ENCODE measurements around the gene ATP5F1D. TPM values are rescaled to one million over a fixed set of nuclear protein-coding genes. Genes with fewer than 3 reads are reported as not detected.

Gene ATP5F1D
- total and polyA plus RNA-seq, 2 of the 13 experiments (the other 11 are each of a cell fraction or from before 2014, with no cell fraction given), result 39.4 to 78.7 TPM

DNA sequence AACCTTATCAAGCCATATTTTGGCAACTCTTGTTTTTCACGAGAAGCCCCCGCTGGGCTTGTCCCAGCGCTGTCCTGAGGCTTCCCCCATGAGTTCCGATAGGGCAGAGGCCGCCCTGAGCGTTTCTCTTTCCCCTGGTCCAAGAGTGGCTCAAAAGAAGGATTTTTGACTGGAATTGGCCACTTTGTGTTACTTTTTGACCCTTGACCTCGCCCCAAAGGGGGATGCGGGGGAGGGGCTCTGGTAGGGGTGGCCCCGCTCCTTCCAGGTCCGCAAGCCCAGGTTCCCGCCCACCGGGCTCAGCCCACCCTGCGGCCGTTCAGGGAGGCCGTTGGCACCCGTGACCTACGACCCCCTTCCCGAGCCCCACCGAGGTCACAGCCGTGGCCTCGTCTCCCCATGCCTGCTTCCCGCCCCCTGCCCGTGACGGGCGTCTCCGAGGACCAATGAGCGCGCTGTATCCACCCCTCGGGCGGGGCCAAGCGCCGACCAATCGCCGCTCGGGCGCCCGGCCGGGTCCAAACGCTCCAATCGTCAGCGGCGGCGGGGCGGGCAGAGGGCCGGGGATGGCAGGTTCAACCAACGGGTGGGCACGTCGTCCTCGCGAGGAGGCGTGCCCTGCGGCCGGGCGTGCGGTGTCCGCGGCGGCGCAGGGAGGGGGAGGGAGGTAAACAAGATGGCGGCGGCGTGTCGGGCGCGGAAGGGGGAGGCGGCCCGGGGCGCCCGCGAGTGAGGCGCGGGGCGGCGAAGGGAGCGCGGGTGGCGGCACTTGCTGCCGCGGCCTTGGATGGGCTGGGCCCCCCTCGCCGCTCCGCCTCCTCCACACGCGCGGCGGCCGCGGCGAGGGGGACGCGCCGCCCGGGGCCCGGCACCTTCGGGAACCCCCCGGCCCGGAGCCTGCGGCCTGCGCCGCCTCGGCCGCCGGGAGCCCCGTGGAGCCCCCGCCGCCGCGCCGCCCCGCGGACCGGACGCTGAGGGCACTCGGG is 36.1 kb upstream of the ATP5F1D start, which contains the start of gene STK11 (continued):
- TF ChIP-seq IRF9 (CRISPR knock-in tag; IDR thresholded peaks at IDR 0.05; ENCODE audit: borderline replicate concordance) (0 out of 2 replicates have a peak, but pooled peaks have one; percentile 64), ZNF878 (CRISPR knock-in tag; IDR thresholded peaks at IDR 0.05) (no peak), ZNF17 (CRISPR knock-in tag; IDR thresholded peaks at IDR 0.05) (no peak), ZNF775 (CRISPR knock-in tag; IDR thresholded peaks at IDR 0.05; ENCODE audit: borderline replicate concordance) (no peak), ZBTB7A (CRISPR knock-in tag; IDR thresholded peaks at IDR 0.05) (peak; percentile 82), CSRNP1 (CRISPR knock-in tag; IDR thresholded peaks at IDR 0.05) (peak; percentile 66; the same call in 1 of the 2 replicates), HDAC1 (CRISPR knock-in tag; IDR thresholded peaks at IDR 0.05) (peak; percentile 66), PPARG (CRISPR knock-in tag; conservative IDR thresholded peaks at IDR 0.05) (peak; percentile 98), XRCC5 (optimal IDR thresholded peaks at IDR 0.05; ENCODE audit: low read length) (peak; percentile 67), ZNF687 (CRISPR knock-in tag; IDR thresholded peaks at IDR 0.05) (peak; percentile 95), MYC (CRISPR knock-in tag; IDR thresholded peaks at IDR 0.05; ENCODE audit: borderline replicate concordance) (peak; percentile 54; the same call in 1 of the 2 replicates), HNRNPL (IDR thresholded peaks at IDR 0.05; ENCODE audit: low read depth, low read length) (no peak), BRCA1 (CRISPR knock-in tag; IDR thresholded peaks at IDR 0.05) (no peak), GMEB2 (CRISPR knock-in tag; IDR thresholded peaks at IDR 0.05; ENCODE audit: low read depth) (peak; percentile 86), MYPOP (CRISPR knock-in tag; IDR thresholded peaks at IDR 0.05) (no peak)
- TF ChIP-seq, protein P1, sequence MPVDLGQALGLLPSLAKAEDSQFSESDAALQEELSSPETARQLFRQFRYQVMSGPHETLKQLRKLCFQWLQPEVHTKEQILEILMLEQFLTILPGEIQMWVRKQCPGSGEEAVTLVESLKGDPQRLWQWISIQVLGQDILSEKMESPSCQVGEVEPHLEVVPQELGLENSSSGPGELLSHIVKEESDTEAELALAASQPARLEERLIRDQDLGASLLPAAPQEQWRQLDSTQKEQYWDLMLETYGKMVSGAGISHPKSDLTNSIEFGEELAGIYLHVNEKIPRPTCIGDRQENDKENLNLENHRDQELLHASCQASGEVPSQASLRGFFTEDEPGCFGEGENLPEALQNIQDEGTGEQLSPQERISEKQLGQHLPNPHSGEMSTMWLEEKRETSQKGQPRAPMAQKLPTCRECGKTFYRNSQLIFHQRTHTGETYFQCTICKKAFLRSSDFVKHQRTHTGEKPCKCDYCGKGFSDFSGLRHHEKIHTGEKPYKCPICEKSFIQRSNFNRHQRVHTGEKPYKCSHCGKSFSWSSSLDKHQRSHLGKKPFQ (CRISPR knock-in tag; IDR thresholded peaks at IDR 0.05; ENCODE audit: insufficient replicate concordance), result no peak

Data from HepG2 (cell line).